Mesothelial cell of epicardium (in vitro differentiated cells): Measurements from ENCODE around the gene APP. TPM values are rescaled to one million over a fixed set of nuclear protein-coding genes. Genes with fewer than 3 reads are reported as not detected.

ENCODE experiments used
- DNase-seq, 2 experiments: peaks; one replicate each; pipeline ENCODE4 v3.0.0; 2021; ENCODE audit warnings: low spot score in 2 of 2; ENCODE audit not compliant: unreplicated experiment in 2 of 2
- H3K27ac Mint-ChIP-seq: 2 replicates; pipeline ENCODE4 v1.8.0; 2021; ENCODE audit warnings: mixed read lengths
- H3K27me3 Mint-ChIP-seq: 2 replicates; pipeline ENCODE4 v1.8.0; 2021; ENCODE audit warnings: low read depth, mixed read lengths
- H3K36me3 Mint-ChIP-seq: 2 replicates; pipeline ENCODE4 v1.8.0; 2021; ENCODE audit warnings: mixed read lengths
- H3K4me1 Mint-ChIP-seq: 2 replicates; pipeline ENCODE4 v1.8.0; 2021; ENCODE audit warnings: mixed read lengths
- H3K4me3 Mint-ChIP-seq: 2 replicates; pipeline ENCODE4 v1.8.0; 2021; ENCODE audit warnings: mild to moderate bottlenecking, moderate library complexity, mixed read lengths
- H3K9me3 Mint-ChIP-seq: 2 replicates; pipeline ENCODE4 v1.8.0; 2021; ENCODE audit warnings: mixed read lengths
- total RNA-seq: library from RNA; stranded (reverse); gene quantifications from 3 replicates; pipeline ENCODE4 v1.2.1, GENCODE V29; 2021
- TF ChIP-seq, protein P1 (sequence below): fragments of 200-600 bp; sonication (generic); IDR thresholded peaks from one replicate; pipeline ENCODE4 v1.5.0; 2021; ENCODE audit warnings: antibody characterized with exemption; ENCODE audit not compliant: unreplicated experiment

Gene APP
- total RNA-seq, 1 donor from 2014 or later, result 495 TPM

DNA sequence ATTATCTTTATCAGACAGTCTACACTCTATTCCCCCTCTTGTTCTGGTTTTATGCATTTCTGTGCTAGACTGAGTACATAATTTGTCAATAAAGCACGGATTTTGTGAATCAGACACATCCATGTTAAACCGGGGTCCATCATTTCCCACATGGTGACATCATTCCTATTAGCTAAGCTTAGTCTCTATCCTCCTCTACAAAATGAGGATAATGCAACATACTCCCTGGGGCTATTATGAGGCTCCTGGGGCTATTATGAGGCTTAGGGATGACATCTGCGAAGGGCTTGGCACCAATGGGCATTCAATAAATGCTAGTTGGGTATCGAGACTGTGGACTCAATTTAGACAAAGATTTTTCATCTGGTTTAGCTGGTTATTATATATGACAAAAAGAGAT, 25.1 kb upstream of the APP start:
- Mint-ChIP-seq H3K9me3 (peaks cover 4% of the 10 kb centered on the region), H3K4me3 (no peak overlapping the region), H3K27me3 (no peaks in the 10 kb centered on the region), H3K36me3 (no peaks in the 10 kb centered on the region), H3K4me1 (peaks cover 2% of the 10 kb centered on the region), H3K27ac (no peak overlapping the region)
- TF ChIP-seq, protein P1, sequence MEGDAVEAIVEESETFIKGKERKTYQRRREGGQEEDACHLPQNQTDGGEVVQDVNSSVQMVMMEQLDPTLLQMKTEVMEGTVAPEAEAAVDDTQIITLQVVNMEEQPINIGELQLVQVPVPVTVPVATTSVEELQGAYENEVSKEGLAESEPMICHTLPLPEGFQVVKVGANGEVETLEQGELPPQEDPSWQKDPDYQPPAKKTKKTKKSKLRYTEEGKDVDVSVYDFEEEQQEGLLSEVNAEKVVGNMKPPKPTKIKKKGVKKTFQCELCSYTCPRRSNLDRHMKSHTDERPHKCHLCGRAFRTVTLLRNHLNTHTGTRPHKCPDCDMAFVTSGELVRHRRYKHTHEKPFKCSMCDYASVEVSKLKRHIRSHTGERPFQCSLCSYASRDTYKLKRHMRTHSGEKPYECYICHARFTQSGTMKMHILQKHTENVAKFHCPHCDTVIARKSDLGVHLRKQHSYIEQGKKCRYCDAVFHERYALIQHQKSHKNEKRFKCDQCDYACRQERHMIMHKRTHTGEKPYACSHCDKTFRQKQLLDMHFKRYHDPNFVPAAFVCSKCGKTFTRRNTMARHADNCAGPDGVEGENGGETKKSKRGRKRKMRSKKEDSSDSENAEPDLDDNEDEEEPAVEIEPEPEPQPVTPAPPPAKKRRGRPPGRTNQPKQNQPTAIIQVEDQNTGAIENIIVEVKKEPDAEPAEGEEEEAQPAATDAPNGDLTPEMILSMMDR, result no peak
- DNase-seq, result no peak

DNA sequence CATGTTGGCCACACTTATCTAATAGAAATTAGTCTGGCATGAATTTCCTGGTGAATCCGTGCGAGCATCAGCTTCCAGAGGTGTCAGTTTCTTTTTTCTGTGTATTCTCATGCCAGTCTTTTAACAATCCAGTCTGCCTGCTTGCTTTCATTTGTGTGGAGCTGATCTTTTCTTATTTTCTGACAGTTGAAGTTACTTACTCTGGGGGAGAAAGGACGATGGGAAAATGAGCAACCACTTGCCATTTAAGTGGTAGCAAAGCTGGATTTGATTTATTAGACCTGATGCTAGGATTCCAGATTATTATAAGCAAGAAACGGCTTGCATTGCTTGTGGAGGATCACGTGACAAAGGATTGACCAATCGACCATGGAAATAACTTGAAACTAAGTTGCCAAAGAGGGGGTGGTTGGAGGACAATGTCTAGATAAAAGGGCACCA, 24.3 kb upstream of the APP start:
- no peaks in the 10 kb centered on the region for H3K27me3 Mint-ChIP-seq
- DNase-seq, result no peak
- H3K9me3 Mint-ChIP-seq, result peaks cover 4% of the 10 kb centered on the region
- no peak overlapping the region for H3K4me3 Mint-ChIP-seq
- TF ChIP-seq, protein P1, result no peak
- no peak overlapping the region for H3K27ac Mint-ChIP-seq
- H3K36me3 Mint-ChIP-seq, result no peaks in the 10 kb centered on the region
- H3K4me1 Mint-ChIP-seq, result peaks cover 2% of the 10 kb centered on the region

DNA sequence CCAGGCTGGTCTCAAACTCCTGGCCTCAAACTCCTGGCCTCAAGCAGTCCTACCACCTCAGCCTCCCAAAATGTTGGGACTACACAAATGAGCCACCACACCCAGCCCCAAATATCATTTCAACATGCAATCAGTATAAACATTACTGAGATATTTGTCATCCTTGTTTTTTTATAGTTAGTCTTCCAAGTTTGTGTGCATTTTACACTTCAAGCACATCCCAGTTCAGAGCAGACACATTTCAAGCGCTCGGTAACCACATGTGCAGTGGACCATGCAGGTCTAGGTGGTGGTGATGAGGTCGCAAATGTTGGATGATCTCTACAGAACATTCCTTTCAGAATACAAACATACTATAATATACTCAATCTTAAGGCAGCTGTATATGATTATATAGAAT, 23.8 kb upstream of the APP start:
- Mint-ChIP-seq H3K27ac (no peak overlapping the region), H3K9me3 (peaks cover 4% of the 10 kb centered on the region), H3K27me3 (no peaks in the 10 kb centered on the region), H3K4me1 (peaks cover 2% of the 10 kb centered on the region), H3K36me3 (no peaks in the 10 kb centered on the region), H3K4me3 (no peak overlapping the region)
- TF ChIP-seq, protein P1, result no peak
- no peak for DNase-seq

- peaks cover 2% of the 10 kb centered on the region for H3K4me1 Mint-ChIP-seq
- H3K27ac Mint-ChIP-seq, result no peak overlapping the region
- H3K36me3 Mint-ChIP-seq, result no peaks in the 10 kb centered on the region
- no peaks in the 10 kb centered on the region for H3K27me3 Mint-ChIP-seq
- DNase-seq, result no peak
- TF ChIP-seq, protein P1, result no peak
- H3K4me3 Mint-ChIP-seq, result no peak overlapping the region
- H3K9me3 Mint-ChIP-seq, result peaks cover 4% of the 10 kb centered on the region
Observed at GRCh38 chr21:26191609-26192008, 21.0 kb upstream of the APP start.

GRCh38 chr21:26188422-26188821, 17.9 kb upstream of the APP start:
- TF ChIP-seq, protein P1, result no peak
- no peaks in the 10 kb centered on the region for H3K4me1 Mint-ChIP-seq
- H3K9me3 Mint-ChIP-seq, result peaks cover 18% of the 10 kb centered on the region
- no peaks in the 10 kb centered on the region for H3K27me3 Mint-ChIP-seq
- no peak overlapping the region for H3K27ac Mint-ChIP-seq
- no peak for DNase-seq
- H3K36me3 Mint-ChIP-seq, result no peaks in the 10 kb centered on the region
- H3K4me3 Mint-ChIP-seq, result no peak overlapping the region

- DNase-seq, result no peak
- Mint-ChIP-seq H3K27me3 (no peaks in the 10 kb centered on the region), H3K27ac (no peak overlapping the region), H3K9me3 (peaks cover 17% of the 10 kb centered on the region), H3K36me3 (no peaks in the 10 kb centered on the region), H3K4me3 (no peak overlapping the region), H3K4me1 (no peaks in the 10 kb centered on the region)
- TF ChIP-seq, protein P1, result no peak
Observed at GRCh38 chr21:26185446-26185845, 14.9 kb upstream of the APP start.
